ENCODE measurements around the gene HBEGF. TPM values are rescaled to one million over a fixed set of nuclear protein-coding genes. Genes with fewer than 3 reads are reported as not detected.
A peak's percentile ranks its signal among the peaks of the same experiment; 100 is the strongest.

The HBEGF gene
- total RNA-seq, 1 experiment from 2014 or later: 2.4 TPM

GRCh38 chr5:140347360-140347759, 957 bp upstream of the HBEGF start:
- no peaks in the 10 kb centered on the region for H3K9me3 ChIP-seq (ENCODE audit: control insufficient read depth, low read depth, low read length)
- H3T11ph ChIP-seq (ENCODE audit: low read length): no peak overlapping the region
- H3K27me3 ChIP-seq (ENCODE audit: insufficient read depth, low read length): peaks cover 3% of the 10 kb centered on the region; the same call in 1 of the 2 replicates
- no peak overlapping the region for H3K18ac ChIP-seq (ENCODE audit: insufficient read length, low read depth, low read length)
- WGBS (ENCODE audit: extremely low coverage, insufficient read length, low lambda C conversion rate): no CpG with 5 or more reads among the region's 2 CpGs
- no peak overlapping the region for H2AK5ac ChIP-seq (ENCODE audit: insufficient read length, low read length)
- no peak overlapping the region for H3K9ac ChIP-seq (ENCODE audit: extremely low read depth, insufficient read length, low read length)
- no peak for DNase-seq
- Mint-ChIP-seq H3K27me3 (ENCODE audit: low read depth) (peaks cover 22% of the 10 kb centered on the region), H3K4me3 (peak overlapping the region; percentile 48 to 81), H3K4me1 (peaks cover 19 to 27% of the 10 kb centered on the region in 2 experiments), H3K9me3 (no peaks in the 10 kb centered on the region), H3K27ac (no peak overlapping the region), H3K36me3 (ENCODE audit: insufficient read depth in 1 of 3, low read depth in 3 of 3) (no peaks in the 10 kb centered on the region; a peak in 1 of 7 replicates)
- no peaks in the 10 kb centered on the region; the same call in 1 of the 2 replicates for H3K4me1 ChIP-seq (ENCODE audit: insufficient read depth, low read length)
- peaks cover 11% of the 10 kb centered on the region for H3K23me2 ChIP-seq (ENCODE audit: insufficient read length, low read depth, low read length, poor library complexity, severe bottlenecking)
- no peaks in the 10 kb centered on the region for H3K79me1 ChIP-seq (ENCODE audit: insufficient read depth, low read depth, low read length, poor library complexity, severe bottlenecking)
- no peak overlapping the region for H3K56ac ChIP-seq (ENCODE audit: insufficient read length, low read depth, low read length)
- no peak overlapping the region for H4K91ac ChIP-seq (ENCODE audit: insufficient read length, low read depth, low read length)
- no peak overlapping the region for H4K8ac ChIP-seq (replicated peaks; ENCODE audit: insufficient read length, low read depth, low read length)
- H3K4me2 ChIP-seq (ENCODE audit: insufficient read depth, insufficient read length, low read length): no peak overlapping the region
- no peak overlapping the region for H2BK5ac ChIP-seq (ENCODE audit: insufficient read length, low read length)
- H4K20me1 ChIP-seq (ENCODE audit: control insufficient read depth, insufficient read depth, insufficient read length): no peaks in the 10 kb centered on the region
- H2BK12ac ChIP-seq (ENCODE audit: insufficient read length, low read depth, low read length): no peak overlapping the region
- H2BK20ac ChIP-seq (ENCODE audit: low read depth, low read length, poor library complexity, severe bottlenecking): no peak overlapping the region
- no peak overlapping the region for H3K14ac ChIP-seq (ENCODE audit: insufficient read depth, low read length)
- no peak overlapping the region for H2BK120ac ChIP-seq (ENCODE audit: low read depth, low read length, poor library complexity, severe bottlenecking)
- no peak for TF ChIP-seq CTCF (conservative IDR thresholded peaks at IDR 0.05)
- no peak overlapping the region for H3K23ac ChIP-seq (ENCODE audit: insufficient read length, low read depth, low read length)
- no peaks in the 10 kb centered on the region for H3K79me2 ChIP-seq (ENCODE audit: insufficient read depth, low read length)
- no peak overlapping the region for H3K27ac ChIP-seq (ENCODE audit: insufficient read length, low read depth, low read length)
- H2AFZ ChIP-seq (ENCODE audit: low read length): no peak overlapping the region
- H3K4ac ChIP-seq (ENCODE audit: low read depth, low read length): no peak overlapping the region
- no peak overlapping the region for H4K5ac ChIP-seq (ENCODE audit: insufficient read length, low read depth, low read length)
- H2BK15ac ChIP-seq (ENCODE audit: low read depth, low read length): no peak overlapping the region

Measured in H9 (cell line).